ENCODE data around the gene CNTN4.
"Not testable (repeated sequence)": the region's sequence is repeated elsewhere in the genome, so short reads cannot be mapped to it uniquely, and the experiment has no call there.

Gene CNTN4

DNA sequence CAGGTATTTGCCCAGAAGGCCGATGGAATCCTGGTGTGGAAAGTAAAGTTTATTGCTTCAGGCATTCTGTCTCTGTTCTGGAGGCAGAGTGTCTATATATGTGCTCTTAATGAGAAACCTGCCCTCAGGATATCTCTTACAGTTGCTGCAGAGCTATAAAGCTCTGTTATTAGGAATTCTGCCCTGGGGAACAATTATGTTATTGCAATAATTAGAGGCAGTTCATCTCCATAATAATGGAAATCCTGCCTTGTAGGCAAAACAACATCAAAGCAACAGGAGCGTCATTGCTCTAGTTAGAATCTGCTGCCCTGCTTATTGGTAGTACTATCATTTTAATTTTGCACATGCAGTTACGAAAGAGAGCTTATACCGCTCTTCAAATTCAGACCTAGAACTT, 835.9 kb downstream of the CNTN4 start:
- DNase-seq = no peak

DNA sequence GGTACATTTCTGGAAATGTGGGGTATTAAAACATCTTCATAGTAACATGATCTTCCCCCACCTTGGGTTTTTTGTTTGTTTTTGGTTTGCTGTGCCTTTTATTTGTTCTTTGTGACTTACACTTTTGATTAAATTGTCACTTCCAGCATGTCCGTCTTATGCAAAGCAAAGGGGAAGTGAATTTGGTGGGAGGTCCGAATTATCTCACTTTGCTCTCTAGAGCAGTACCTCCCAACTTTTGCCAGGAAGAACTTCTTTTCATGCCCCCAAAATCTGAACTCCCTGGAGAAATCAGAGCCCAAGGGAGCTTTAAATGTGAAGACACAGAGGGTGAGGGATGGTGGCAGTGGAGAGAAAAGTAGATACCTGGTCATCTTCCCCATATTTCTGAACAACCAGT, 838.4 kb downstream of the CNTN4 start:
- DNase-seq = no peak

DNA sequence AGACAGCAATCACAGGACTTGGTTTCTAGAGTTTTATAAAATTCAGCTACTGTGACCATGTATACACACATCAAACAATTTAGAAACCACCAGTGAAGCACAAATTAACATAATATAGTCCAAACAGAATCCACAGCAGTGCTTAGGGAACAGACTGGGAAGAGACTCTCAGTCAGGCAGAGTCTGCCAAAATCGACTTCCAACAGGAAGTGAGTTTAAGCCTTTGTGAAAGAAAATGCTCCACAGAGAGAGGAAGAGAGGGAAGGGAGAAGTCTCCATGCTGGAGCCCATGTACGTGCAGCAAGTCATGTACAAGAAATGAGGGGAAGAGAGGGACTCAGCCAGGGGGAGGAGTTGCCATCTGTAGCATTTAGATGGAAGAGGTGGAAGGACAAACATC, 838.9 kb downstream of the CNTN4 start:
- no peak for DNase-seq

DNA sequence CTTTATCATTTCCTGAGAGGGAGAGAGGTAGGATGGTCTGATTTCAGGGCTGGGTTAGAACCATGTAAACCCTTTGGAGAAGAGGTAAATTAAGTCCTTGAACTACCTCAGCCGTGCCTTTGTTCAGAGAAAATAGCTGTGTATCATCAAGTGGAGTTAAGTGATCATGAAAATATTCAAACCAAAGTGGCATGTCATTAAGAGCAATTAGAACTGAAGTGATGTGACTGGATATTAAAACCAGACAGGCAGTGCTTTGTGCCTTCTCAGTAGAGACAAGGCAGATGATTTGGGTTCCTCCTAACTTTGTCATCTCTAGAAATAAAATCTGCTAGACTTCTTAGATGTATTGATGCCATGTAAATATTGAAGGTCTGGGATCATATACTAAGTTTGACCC, 840.0 kb downstream of the CNTN4 start:
- DNase-seq = no peak

DNA sequence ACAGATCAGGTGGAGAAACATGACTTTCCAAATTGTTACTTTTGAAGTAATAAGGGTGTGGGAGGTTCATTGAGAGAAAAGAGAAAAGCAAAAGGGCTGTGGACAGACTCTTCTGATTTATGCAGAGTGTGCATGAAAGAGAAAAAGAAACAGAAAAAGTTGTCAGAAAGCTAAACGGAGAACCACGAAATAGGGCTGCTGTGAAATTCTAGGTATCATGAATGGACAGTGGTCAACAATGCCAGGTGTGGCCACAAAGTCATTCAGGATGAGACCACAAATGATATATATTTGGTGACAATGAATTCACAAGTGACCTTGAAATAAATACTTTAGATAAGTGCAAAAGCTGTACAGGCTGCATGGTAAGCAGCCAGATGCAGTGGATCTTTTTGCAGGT, 841.4 kb downstream of the CNTN4 start:
- DNase-seq = no peak

DNA sequence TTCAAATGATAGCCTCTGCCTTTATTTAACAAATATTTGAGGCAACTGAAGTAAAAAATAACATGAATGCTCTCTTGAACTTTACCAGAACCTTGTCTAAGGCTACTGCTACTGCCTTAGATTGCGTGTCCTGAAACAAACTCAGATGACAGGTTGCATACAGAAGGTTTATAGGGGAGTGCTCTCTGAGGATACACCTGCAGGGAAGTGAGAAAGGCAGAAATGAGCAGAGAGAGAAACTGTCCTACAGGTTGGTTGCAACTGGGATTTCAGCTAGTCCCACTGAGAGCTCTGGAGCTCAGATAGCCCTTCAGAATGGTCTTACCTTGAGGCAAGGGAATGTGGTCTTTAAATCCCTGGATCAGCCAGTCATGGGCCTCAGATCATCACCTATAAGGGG, 846.0 kb downstream of the CNTN4 start:
- DNase-seq = no peak

DNA sequence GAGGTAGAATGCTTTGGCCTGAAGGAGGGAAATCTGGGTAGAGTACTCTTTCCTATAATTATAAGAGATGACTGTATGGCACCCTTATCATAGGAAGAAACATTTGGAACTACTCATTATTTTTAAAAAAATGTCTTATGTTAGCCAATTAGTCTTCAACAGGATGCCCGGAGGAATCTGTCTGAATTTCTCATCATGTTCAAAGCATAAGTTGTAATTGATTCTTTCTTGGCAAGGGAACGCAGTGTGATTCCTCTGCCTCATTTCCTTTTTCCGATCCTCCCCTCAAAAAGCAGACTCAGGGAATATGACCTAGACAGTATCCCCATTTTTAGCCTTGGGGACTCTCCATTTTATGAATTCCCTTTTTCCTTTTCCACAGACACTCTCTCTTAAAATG, 846.5 kb downstream of the CNTN4 start:
- no peak for DNase-seq

DNA sequence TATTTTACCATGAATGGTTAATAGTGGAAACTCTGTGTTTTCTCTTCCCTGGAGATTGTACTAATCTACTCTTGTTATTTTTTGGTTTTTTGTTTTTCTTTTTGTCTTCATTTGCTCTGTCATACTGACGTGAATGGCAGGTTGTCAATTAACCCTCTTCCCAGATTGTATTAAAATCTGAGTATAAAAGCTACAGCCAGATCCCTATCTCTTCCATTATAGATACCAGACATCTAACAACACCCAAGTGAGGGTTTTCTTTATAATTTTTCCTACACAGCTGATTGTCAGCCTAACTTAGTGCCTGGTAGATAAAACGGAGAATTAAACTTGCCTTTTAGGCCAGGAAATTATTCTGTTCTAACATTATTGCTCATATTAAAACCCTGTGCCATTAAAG, 848.9 kb downstream of the CNTN4 start:
- no peak for DNase-seq

DNA sequence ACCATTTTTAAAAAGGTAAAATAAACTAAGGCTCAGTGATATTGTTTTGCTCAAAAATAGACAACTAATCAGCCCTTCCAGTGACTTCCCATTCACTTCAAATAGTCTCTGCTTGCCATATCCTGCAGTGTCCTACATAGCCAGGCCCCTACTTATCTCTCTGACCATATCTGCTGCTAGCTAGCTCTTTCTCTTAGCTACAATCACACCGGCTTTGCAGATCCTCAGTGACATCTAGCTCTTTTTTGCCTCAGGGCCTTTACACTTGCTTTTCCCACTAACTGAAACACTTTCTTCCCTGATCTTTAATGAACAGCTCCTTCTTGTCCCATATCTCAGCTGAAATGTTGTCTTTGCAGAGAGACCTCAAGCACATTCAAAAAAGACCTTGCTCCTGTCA, 850.2 kb downstream of the CNTN4 start:
- no peak for DNase-seq

DNA sequence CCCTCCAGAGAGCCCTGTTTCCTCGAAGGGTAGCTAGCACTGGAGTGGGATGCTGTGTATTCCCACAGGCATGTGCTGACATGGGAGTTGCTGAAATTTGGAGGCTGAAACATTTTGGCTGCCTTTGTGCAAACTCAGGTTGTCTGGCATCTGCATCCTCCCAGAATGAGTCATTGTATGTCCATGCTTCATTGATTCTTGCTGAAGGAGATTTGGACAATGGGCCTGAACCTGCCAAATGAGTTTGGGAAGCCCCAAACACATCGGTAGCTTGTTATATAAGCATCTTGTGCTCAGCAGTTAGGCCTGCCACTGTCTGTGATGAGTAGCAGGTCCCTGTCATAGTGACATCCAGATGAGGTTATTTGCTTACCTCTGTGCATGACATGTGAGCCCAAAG, 851.5 kb downstream of the CNTN4 start:
- DNase-seq = no peak

DNA sequence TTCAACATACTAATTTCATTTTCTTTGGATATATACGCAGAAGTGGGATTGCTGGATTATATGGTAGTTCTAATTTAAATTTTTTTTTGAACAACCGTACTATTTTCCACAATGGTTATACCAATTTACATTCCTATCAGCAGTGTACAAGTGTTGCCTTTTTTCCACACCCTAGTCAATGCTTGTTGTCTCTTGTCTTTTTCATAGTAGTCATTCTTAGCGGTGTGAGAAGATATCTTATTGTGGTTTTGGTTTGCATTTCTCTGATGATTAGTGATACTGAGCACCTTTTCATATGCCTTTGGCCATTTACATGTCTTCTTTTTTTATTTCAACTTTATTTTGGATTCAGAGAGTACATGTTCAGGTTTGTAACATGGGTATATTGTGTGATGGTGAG, 858.4 kb downstream of the CNTN4 start:
- DNase-seq = no peak

DNA sequence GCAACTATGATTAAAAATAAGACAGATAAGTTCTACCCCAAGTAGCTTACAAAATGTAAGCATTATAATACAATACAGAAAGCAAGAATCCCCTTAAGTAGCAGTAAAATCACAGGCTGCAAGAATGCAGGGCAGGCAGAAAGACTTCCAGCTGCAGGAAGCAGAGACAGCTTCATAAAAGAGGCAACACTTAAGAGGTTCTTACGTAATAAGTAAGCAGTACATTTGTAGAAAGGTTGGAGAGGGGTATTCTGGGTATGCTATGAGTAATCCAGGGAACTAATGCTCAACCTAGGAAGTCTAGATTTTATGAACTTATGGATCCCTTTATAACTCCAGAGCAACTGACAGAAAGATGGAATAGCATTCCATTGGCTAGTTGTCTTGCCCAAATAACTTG, 859.9 kb downstream of the CNTN4 start:
- DNase-seq = no peak

DNA sequence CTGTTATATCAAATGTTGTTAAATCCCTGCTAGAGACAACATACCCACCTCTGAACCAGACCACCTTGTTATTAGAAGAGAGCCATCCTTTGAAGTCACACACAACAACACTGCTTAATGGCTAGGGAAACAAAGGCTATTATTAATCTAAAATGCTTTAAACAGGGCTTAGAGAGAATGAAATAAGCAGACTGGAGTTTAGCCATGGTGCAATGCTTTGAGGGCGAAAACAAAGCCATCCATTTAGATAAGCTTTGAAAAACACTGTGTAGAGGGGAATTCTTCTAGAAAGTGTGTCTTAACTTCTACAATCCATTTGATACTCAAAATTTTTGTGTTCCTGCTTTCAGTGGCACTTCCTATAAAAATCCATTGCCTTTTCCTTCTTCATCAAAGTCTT, 862.9 kb downstream of the CNTN4 start:
- DNase-seq = no peak

DNA sequence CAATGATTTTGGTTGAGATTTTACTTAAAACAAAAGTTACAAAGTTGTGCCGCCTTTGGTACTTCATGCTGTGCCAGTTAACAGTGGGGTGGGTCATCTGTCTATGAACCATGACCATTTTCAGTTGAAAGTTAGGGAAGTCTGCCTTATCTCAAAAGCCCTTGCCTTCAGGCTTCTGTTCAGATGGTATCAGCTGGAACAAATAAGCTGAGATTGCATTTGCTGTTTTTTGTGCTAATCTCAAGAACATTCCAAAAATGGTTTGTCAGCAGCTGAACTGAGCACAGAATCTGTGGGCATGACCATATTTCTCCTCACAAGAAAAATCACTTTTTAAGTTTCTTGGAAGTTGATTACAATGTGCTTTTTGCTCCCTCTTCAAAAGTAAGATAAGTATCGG, 869.2 kb downstream of the CNTN4 start:
- no peak for DNase-seq

DNA sequence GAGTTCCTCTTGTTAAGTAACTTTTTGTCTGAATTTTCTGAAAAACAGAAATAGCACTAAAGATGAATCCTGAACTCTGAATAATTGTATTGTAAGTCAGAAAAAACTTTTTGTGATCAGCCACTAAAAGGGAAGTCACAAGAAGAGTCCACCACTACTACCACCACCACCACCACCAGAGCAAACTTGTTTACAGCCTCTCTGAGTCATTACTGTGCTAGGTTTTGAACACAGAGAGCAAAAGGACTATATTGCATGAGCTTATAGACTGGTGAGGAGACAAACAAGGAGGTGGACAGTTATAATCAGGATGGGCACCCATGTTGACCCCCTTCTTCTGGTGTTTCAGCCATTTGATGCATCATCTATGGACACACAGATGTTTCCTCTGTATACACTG, 869.8 kb downstream of the CNTN4 start:
- DNase-seq = no peak

DNA sequence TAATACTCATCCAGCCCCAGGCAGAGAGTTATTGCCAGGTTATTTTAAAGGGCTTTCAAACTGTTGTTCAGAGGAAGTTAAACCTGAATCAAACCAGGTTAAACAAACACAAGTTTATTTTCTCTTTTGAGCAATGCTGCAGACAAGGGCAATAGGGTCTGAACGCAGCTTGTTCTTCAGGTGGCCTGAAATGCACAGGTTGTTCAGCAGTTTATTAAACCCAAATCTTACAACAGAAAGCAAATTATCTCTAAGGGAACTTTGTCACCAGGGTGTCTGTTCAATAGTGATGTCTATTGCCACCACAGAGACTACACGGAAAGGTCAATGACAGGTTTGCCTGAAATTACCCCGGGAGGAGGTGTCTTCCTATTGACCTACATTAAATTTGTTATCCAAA, 877.5 kb downstream of the CNTN4 start:
- no peak for DNase-seq

DNA sequence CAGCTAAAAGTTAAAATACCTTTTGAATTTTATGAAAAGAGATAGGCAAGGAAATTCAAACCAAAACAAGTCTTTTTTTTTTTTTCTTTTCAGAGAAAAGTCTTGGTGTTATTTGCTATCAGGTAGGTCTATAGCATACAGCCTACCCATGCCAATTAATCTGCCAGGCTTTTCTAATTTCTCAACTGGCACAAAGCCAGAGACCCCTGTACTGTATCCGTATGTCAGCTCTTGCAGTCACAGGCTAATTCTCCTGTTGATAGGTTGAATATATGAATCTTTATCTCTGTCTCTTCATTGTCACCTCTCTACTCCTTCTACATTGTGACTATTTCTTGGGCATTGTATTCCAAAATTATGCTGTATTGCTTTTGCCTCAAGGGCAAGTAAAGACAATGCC, 878.1 kb downstream of the CNTN4 start:
- no peak for DNase-seq

DNA sequence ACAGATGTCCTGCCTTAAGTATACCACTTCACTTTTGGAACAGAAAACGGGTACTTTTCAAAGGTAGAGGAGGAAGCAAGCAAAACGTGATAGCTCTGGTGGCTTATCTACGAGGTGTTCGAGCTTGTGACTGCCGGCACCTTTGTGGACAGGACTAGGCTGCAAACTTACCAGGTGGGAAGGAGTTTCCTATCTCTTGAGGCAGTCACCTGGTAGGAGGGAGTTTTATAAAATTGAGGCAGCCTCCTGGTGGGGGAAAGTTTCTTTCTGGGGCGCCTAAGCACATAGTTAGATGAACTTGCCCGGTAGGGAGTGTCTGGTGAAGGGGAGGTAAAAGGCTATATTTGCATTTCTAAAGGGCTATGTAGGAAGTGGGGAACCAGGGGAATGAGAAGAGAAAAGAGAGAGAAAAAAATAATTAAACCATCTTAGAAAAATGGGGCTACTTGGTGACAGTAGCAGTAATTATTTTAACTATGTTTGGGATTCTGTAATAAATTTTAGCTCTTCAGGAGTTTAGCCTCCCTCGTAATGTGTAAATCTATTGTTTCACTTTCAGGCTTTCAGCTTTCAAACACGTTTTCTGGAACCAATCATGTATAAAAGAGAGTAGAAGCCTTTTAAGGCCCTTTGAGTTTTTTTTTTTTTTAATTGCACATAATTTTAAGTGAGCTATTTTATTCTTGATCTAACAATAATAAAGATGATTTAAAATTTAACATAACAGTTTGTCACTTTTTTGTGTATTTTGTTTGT, 880.5 kb downstream of the CNTN4 start:
- DNase-seq = no peak

DNA sequence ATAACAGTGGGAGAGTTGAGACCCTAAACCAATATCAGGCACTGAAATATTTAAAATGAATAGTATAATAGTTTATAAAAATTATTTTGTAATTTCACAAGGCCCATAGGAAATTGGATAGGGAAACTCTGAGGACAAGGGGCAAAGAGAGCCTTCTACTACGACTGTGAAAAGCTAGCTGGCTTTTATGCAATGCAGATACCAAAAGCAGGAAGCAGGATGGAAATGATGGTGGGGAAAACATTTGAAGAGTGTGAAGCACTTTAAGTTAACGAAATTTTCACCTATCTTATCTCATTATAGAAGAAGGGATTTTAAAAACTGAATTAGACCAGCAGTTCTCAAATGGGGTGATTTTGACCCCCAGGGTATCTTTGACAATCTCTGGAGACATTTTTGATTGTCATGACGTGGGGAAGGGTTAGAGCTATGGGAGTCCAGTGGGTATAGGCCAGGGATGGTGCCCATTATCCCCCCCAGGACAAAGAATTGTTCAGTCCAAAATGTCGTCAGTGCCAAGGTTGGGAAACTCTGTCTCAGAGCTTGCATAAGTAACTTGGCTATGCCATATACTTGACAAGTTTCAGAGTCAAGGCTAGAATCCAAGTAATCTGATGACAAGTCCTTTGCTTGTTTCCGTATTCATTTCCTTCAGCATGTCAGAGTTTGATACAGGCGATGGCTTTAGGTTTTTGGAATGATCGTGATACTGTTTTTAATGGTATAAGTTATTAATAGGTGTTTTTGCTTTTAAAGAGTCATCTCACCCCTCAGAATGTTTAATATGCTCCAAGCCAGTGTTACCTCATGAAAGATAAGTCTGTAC, 885.6 kb downstream of the CNTN4 start:
- no peak for DNase-seq

DNA sequence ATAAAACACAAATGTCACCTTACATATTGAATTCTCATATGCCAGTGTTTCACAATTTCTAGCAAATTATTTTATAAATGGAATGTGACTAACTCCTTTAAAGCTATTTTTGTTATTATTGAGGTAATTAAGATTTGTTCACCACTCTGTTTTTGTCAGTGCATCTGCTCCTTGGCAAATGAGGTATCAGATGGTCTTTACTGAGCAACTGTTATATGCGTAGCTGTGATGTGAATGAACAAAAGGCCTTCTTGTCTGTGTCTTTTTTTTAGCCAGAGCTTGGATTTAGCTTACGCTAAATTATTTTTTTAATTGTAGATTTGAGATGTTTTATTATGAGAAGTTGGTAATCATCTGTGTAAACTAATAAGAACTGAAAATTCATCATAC, 886.2 kb downstream of the CNTN4 start:
- no peak for DNase-seq

DNA sequence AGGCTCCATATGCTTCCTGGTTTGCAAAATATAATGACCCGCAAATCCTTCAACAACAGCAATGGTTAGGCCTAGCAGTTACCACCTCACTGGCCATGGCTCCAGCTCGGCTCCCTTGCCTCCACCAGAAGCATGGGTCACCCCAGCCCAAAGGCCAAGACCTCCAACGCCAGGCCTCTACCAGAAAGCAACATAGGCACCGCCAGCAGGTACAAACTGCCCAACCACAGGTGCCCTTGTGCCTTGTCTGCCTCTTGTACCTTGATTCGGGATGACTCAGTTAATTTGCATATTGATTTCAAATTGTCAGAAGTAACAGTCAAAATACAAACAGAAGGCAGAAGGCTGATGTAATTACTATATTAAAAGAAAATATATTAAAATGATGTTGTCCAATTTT, 886.8 kb downstream of the CNTN4 start:
- no peak for DNase-seq

DNA sequence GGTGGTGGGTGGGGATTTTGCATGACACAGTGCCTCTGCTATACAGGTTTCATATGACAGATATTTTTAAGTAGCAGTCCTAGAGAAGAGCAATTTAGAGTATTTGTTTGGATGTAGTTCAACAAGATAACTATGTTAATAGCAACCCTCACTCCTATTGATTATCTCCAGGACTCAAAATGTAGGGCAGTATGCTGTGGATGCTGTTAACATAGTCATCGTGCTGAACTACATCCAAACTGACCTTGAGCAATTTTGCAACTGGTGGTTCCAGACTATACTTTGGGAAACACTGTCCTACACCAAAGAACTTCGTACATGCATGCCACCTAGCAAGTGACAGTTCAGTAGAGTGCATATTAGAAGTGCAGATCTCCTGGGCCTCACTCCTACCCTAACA, 893.9 kb downstream of the CNTN4 start:
- no peak for DNase-seq

DNA sequence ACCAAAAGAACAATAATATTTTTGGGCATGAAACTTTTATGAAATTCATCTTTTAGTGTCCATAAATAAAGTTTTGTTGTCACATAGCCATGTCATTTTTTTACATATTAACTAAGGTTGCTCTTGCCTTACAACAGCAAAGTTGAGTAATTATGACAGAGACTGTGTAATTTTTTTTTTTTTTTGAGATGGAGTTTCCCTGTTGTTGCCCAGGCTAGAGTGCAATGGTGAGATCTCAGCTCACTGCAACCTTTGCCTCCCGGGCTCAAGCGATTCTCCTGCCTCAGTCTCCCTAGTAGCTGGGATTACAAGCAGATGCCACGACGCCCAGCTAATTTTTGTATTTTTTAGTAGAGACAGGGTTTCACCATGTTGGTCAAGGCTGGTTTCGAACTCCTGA, 894.5 kb downstream of the CNTN4 start:
- DNase-seq = not testable (repeated sequence)

DNA sequence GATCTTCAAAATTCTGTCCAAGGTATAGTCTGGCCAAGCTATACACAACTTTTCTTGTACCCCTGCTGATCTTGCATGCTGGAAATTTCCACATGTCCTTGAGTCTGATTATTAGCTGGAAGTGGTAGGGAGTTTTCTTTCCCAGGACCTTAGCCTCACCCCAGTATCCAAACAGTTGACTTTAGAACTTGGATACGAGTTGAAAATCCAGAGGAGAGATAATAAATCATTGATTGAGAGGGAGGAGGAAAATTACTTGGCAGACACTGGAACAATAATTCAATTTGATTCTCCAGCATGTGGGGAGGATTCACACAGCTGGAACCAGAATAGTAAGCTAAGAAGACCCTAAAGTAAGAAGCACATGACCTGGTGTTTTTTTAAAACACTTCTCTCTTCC, 895.1 kb downstream of the CNTN4 start:
- DNase-seq = no peak

DNA sequence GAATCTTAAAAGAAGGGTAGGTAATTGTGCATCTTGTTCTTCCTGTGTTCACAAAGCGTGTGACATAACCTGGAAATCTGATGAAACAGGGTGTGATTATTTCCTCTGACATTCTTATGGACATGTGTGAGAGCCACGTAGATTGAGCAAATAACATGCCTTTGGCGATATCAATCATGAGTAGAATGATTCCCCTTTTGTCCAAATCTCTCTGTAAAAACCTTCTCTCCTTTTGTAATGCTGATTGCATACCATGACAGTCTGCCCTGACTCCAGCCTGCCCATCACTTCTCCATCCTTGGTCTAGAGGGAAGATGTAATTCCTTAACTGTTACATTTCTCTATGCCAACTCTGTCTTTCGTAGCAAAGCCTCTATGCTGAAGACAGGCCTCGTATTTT, 896.5 kb downstream of the CNTN4 start:
- no peak for DNase-seq
